IMR-90 (cell line): Measurements from ENCODE around the gene LRRC15.

ENCODE experiments used
- BHLHE40 ChIP-seq: fragments of 150-350 bp; IDR thresholded peaks from 2 replicates; pipeline ENCODE4 v1.6.1; 2016; ENCODE audit warnings: mild to moderate bottlenecking, low read depth, low read length
- CEBPB ChIP-seq: IDR thresholded peaks from 2 replicates; pipeline ENCODE4 v1.6.1; 2012; ENCODE audit warnings: low read depth, low read length, improper control_type of control experiment
- ELK1 ChIP-seq: fragments of 150-350 bp; IDR thresholded peaks from 2 replicates; pipeline ENCODE4 v1.6.1; 2016; ENCODE audit warnings: low read depth, mild to moderate bottlenecking, low read length, moderate library complexity, borderline replicate concordance
- FOS ChIP-seq: fragments of 150-350 bp; IDR thresholded peaks from 2 replicates; pipeline ENCODE4 v1.6.1; 2016; ENCODE audit warnings: low read depth, low read length
- MAZ ChIP-seq: IDR thresholded peaks from 2 replicates; pipeline ENCODE4 v1.6.1; 2012; ENCODE audit warnings: low read depth, mild to moderate bottlenecking, low read length, improper control_type of control experiment, moderate library complexity, borderline replicate concordance
- MXI1 ChIP-seq: IDR thresholded peaks from 2 replicates; pipeline ENCODE4 v1.6.1; 2012; ENCODE audit warnings: low read depth, mild to moderate bottlenecking, low read length, moderate library complexity, borderline replicate concordance
- NFE2L2 ChIP-seq: fragments of 150-350 bp; IDR thresholded peaks from 2 replicates; pipeline ENCODE4 v1.6.1; 2016; ENCODE audit warnings: low read depth, mild to moderate bottlenecking, low read length
- POLR2A ChIP-seq: IDR thresholded peaks from 2 replicates; pipeline ENCODE4 v1.6.1; 2012; ENCODE audit warnings: mild to moderate bottlenecking, low read depth, low read length
- RAD21 ChIP-seq: IDR thresholded peaks from 2 replicates; pipeline ENCODE4 v1.6.1; 2012; ENCODE audit warnings: low read length, improper control_type of control experiment
- RCOR1 ChIP-seq: IDR thresholded peaks from 2 replicates; pipeline ENCODE4 v1.6.1; 2012; ENCODE audit warnings: mild to moderate bottlenecking, low read length, improper control_type of control experiment; ENCODE audit not compliant: insufficient replicate concordance
- RFX5 ChIP-seq: IDR thresholded peaks from 2 replicates; pipeline ENCODE4 v1.8.0; 2012; ENCODE audit warnings: low read depth, mild to moderate bottlenecking, low read length, moderate library complexity
- SMC3 ChIP-seq: fragments of 150-350 bp; IDR thresholded peaks from 2 replicates; pipeline ENCODE4 v1.6.1; 2016; ENCODE audit warnings: low read depth, mild to moderate bottlenecking, antibody characterized with exemption, low read length, moderate library complexity
- TF ChIP-seq, protein P1 (sequence below): conservative IDR thresholded peaks from 2 replicates; pipeline ENCODE4 v1.5.1; 2012; ENCODE audit warnings: mild to moderate bottlenecking, low read depth, low read length, improper control_type of control experiment

- TF ChIP-seq, protein P1, sequence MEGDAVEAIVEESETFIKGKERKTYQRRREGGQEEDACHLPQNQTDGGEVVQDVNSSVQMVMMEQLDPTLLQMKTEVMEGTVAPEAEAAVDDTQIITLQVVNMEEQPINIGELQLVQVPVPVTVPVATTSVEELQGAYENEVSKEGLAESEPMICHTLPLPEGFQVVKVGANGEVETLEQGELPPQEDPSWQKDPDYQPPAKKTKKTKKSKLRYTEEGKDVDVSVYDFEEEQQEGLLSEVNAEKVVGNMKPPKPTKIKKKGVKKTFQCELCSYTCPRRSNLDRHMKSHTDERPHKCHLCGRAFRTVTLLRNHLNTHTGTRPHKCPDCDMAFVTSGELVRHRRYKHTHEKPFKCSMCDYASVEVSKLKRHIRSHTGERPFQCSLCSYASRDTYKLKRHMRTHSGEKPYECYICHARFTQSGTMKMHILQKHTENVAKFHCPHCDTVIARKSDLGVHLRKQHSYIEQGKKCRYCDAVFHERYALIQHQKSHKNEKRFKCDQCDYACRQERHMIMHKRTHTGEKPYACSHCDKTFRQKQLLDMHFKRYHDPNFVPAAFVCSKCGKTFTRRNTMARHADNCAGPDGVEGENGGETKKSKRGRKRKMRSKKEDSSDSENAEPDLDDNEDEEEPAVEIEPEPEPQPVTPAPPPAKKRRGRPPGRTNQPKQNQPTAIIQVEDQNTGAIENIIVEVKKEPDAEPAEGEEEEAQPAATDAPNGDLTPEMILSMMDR = no peak
- TF ChIP-seq POLR2A (no peak), ELK1 (no peak), BHLHE40 (no peak), MXI1 (no peak), MAZ (no peak), RFX5 (no peak), RCOR1 (no peak), FOS (no peak), RAD21 (no peak), CEBPB (no peak), SMC3 (no peak), NFE2L2 (no peak)
Measured at GRCh38 chr3:194390835-194391234, 21.3 kb upstream of the LRRC15 start.
